Measurements from ENCODE around the gene PIK3R5. TPM values are rescaled to one million over a fixed set of nuclear protein-coding genes. Genes with fewer than 3 reads are reported as not detected.
"Not testable (repeated sequence)": the region's sequence is repeated elsewhere in the genome, so short reads cannot be mapped to it uniquely, and the experiment has no call there.

The PIK3R5 gene
- total RNA-seq, 1 experiment from 2014 or later = 5.9 TPM

DNA sequence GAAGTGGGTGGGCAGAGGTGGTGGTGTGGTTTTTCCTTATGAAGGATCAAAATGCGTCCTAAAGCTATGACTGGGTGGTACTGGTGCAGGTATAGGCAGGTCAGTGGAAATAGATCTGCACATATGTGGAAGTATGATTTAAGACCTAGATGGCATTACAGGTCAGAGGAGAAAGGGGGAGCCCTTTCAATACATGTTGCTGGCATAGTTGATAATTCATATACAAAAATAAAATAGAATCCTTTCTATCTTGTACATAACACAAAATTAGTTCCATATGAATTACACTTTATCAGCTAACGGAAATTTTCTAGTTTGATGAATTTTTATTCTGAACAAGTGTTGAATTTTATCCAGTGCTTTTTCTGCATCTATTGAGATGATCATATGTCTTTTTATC lies 20.8 kb upstream of the PIK3R5 start (continued):
- TF ChIP-seq, protein P1, sequence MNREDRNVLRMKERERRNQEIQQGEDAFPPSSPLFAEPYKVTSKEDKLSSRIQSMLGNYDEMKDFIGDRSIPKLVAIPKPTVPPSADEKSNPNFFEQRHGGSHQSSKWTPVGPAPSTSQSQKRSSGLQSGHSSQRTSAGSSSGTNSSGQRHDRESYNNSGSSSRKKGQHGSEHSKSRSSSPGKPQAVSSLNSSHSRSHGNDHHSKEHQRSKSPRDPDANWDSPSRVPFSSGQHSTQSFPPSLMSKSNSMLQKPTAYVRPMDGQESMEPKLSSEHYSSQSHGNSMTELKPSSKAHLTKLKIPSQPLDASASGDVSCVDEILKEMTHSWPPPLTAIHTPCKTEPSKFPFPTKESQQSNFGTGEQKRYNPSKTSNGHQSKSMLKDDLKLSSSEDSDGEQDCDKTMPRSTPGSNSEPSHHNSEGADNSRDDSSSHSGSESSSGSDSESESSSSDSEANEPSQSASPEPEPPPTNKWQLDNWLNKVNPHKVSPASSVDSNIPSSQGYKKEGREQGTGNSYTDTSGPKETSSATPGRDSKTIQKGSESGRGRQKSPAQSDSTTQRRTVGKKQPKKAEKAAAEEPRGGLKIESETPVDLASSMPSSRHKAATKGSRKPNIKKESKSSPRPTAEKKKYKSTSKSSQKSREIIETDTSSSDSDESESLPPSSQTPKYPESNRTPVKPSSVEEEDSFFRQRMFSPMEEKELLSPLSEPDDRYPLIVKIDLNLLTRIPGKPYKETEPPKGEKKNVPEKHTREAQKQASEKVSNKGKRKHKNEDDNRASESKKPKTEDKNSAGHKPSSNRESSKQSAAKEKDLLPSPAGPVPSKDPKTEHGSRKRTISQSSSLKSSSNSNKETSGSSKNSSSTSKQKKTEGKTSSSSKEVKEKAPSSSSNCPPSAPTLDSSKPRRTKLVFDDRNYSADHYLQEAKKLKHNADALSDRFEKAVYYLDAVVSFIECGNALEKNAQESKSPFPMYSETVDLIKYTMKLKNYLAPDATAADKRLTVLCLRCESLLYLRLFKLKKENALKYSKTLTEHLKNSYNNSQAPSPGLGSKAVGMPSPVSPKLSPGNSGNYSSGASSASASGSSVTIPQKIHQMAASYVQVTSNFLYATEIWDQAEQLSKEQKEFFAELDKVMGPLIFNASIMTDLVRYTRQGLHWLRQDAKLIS (CRISPR knock-in tag; IDR thresholded peaks at IDR 0.05; ENCODE audit: borderline replicate concordance) = no peak
- TF ChIP-seq, protein P2, sequence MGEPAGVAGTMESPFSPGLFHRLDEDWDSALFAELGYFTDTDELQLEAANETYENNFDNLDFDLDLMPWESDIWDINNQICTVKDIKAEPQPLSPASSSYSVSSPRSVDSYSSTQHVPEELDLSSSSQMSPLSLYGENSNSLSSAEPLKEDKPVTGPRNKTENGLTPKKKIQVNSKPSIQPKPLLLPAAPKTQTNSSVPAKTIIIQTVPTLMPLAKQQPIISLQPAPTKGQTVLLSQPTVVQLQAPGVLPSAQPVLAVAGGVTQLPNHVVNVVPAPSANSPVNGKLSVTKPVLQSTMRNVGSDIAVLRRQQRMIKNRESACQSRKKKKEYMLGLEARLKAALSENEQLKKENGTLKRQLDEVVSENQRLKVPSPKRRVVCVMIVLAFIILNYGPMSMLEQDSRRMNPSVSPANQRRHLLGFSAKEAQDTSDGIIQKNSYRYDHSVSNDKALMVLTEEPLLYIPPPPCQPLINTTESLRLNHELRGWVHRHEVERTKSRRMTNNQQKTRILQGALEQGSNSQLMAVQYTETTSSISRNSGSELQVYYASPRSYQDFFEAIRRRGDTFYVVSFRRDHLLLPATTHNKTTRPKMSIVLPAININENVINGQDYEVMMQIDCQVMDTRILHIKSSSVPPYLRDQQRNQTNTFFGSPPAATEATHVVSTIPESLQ (CRISPR knock-in tag; IDR thresholded peaks at IDR 0.05) = no peak
- TF ChIP-seq, protein P3, sequence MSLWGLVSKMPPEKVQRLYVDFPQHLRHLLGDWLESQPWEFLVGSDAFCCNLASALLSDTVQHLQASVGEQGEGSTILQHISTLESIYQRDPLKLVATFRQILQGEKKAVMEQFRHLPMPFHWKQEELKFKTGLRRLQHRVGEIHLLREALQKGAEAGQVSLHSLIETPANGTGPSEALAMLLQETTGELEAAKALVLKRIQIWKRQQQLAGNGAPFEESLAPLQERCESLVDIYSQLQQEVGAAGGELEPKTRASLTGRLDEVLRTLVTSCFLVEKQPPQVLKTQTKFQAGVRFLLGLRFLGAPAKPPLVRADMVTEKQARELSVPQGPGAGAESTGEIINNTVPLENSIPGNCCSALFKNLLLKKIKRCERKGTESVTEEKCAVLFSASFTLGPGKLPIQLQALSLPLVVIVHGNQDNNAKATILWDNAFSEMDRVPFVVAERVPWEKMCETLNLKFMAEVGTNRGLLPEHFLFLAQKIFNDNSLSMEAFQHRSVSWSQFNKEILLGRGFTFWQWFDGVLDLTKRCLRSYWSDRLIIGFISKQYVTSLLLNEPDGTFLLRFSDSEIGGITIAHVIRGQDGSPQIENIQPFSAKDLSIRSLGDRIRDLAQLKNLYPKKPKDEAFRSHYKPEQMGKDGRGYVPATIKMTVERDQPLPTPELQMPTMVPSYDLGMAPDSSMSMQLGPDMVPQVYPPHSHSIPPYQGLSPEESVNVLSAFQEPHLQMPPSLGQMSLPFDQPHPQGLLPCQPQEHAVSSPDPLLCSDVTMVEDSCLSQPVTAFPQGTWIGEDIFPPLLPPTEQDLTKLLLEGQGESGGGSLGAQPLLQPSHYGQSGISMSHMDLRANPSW (CRISPR knock-in tag; conservative IDR thresholded peaks at IDR 0.05; ENCODE audit: low read depth) = no peak

DNA sequence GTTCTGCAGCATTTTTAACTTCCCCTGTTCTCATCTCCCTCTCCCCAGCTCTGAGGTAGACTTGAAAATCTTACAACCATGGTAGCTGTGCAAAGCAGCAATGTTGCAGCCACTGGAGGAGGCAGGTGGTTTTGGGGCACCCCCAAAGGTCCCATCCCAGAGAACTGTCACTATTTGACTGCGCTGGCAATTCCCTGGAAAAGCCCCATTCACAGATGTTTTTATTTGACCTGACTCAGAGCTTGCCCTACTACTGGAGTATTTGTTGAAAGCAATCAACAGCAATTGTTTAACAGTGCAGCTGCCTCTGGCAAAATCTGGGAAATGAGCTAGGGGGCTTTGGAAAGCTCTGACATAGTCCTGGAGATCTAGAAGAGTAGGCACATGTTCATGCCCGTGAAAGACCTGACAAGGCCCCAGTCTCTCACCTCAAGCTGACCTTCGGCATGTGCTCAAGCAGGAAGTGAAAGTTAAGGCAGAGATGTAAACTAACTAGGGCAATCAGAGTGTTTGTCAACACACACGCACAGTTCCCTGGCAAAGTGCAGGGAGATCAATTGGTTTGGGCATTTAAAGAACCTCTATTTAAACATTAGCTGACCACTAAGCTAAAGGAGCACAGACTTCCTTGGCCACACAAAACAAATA lies 19.7 kb upstream of the PIK3R5 start:
- peaks cover 25% of the 10 kb centered on the region for H3K9me3 Mint-ChIP-seq
- H3K36me3 Mint-ChIP-seq = peaks cover 6% of the 10 kb centered on the region
- no peaks in the 10 kb centered on the region for H3K4me1 Mint-ChIP-seq
- ChIA-PET POLR2A (no interaction called here), CTCF (interaction anchor here (1.3 kb wide), 1 partner anchor 13 kb away, joined by 3 read pairs; no protein-coding TSS in a partner anchor)
- ATAC-seq = no peak
- DNase-seq (ENCODE audit: low spot score) = no peak
- no peak overlapping the region for H3K27ac Mint-ChIP-seq
- H3K27me3 Mint-ChIP-seq (ENCODE audit: low read depth) = no peaks in the 10 kb centered on the region; the same call in 1 of the 2 replicates
- TF ChIP-seq NR1H2 (CRISPR knock-in tag; IDR thresholded peaks at IDR 0.05) (no peak), NFE2L1 (CRISPR knock-in tag; IDR thresholded peaks at IDR 0.05) (no peak), ZNF138 (CRISPR knock-in tag; conservative IDR thresholded peaks at IDR 0.05) (no peak), NFATC4 (CRISPR knock-in tag; IDR thresholded peaks at IDR 0.05) (no peak), EMX1 (CRISPR knock-in tag; IDR thresholded peaks at IDR 0.05) (no peak), ELF4 (CRISPR knock-in tag; IDR thresholded peaks at IDR 0.05; ENCODE audit: low read depth) (no peak), ZNF671 (CRISPR knock-in tag; IDR thresholded peaks at IDR 0.05) (no peak), ZNF423 (CRISPR knock-in tag; IDR thresholded peaks at IDR 0.05) (no peak), FOXK1 (CRISPR knock-in tag; IDR thresholded peaks at IDR 0.05) (no peak), CREB1 (CRISPR knock-in tag; IDR thresholded peaks at IDR 0.05) (no peak)
- TF ChIP-seq, protein P4, sequence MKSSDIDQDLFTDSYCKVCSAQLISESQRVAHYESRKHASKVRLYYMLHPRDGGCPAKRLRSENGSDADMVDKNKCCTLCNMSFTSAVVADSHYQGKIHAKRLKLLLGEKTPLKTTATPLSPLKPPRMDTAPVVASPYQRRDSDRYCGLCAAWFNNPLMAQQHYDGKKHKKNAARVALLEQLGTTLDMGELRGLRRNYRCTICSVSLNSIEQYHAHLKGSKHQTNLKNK (CRISPR knock-in tag; IDR thresholded peaks at IDR 0.05) = no peak
- TF ChIP-seq, protein P1 (CRISPR knock-in tag; IDR thresholded peaks at IDR 0.05; ENCODE audit: borderline replicate concordance) = no peak
- TF ChIP-seq, protein P5, sequence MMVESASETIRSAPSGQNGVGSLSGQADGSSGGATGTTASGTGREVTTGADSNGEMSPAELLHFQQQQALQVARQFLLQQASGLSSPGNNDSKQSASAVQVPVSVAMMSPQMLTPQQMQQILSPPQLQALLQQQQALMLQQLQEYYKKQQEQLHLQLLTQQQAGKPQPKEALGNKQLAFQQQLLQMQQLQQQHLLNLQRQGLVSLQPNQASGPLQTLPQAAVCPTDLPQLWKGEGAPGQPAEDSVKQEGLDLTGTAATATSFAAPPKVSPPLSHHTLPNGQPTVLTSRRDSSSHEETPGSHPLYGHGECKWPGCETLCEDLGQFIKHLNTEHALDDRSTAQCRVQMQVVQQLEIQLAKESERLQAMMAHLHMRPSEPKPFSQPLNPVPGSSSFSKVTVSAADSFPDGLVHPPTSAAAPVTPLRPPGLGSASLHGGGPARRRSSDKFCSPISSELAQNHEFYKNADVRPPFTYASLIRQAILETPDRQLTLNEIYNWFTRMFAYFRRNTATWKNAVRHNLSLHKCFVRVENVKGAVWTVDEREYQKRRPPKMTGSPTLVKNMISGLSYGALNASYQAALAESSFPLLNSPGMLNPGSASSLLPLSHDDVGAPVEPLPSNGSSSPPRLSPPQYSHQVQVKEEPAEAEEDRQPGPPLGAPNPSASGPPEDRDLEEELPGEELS (CRISPR knock-in tag; IDR thresholded peaks at IDR 0.05) = no peak
- TF ChIP-seq, protein P6, sequence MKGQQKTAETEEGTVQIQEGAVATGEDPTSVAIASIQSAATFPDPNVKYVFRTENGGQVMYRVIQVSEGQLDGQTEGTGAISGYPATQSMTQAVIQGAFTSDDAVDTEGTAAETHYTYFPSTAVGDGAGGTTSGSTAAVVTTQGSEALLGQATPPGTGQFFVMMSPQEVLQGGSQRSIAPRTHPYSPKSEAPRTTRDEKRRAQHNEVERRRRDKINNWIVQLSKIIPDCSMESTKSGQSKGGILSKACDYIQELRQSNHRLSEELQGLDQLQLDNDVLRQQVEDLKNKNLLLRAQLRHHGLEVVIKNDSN (CRISPR knock-in tag; IDR thresholded peaks at IDR 0.05) = no peak
- no peak overlapping the region for H3K4me3 Mint-ChIP-seq

DNA sequence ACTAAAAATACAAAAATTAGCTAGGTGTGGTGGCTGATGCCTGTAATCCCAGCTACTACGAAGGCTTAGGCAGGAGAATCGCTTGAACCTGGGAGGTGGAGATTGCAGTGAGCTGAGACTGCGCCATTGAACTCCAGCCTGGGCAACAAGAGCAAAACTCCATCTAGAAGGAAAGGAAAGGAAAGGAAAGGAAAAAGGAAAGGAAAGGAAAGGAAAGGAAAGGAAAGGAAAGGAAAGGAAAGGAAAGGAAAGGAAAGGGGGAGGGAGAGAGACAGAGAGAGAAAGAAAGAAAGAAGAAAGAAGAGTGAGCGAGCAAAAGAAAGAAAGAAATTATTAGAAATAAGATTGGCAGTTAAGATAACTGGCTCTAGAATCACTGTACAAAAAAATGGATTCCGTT lies 18.7 kb upstream of the PIK3R5 start:
- DNase-seq (ENCODE audit: low spot score) = not testable (repeated sequence)

More for the DNA sequence above, 18.7 kb upstream of the PIK3R5 start:
- H3K27me3 Mint-ChIP-seq (ENCODE audit: low read depth); POLR2A ChIA-PET; H3K36me3 Mint-ChIP-seq; CTCF ChIA-PET; H3K4me3 Mint-ChIP-seq; H3K4me1 Mint-ChIP-seq; H3K27ac Mint-ChIP-seq; ATAC-seq: not testable (repeated sequence)
- H3K9me3 Mint-ChIP-seq = peaks cover 25% of the 10 kb centered on the region

All from WTC11 (cell line).